VCaP (cell line): Measurements from ENCODE around the gene SMIM41.

Experiments
- H3K27ac ChIP-seq: fragments of 450-650 bp; 2 replicates; pipeline ENCODE4 v1.5.1; 2017
- CTCF ChIP-seq: fragments of 450-650 bp; conservative IDR thresholded peaks from 2 replicates; pipeline ENCODE4 v1.5.1; 2017; ENCODE audit warnings: mild to moderate bottlenecking, moderate library complexity

The SMIM41 gene

GRCh38 chr12:52079576-52080402, at the start of gene SMIM41:
SMIM41 (plus strand) TSS chr12:52079704; CDS start chr12:52079780, 76 bp downstream.
- no peak for TF ChIP-seq CTCF
- H3K27ac ChIP-seq = no peak within 1 kb of the TSS

GRCh38 chr12:52032446-52032803, 47.1 kb upstream of the SMIM41 start:
- TF ChIP-seq CTCF = no peak

GRCh38 chr12:52032804-52033445, 46.6 kb upstream of the SMIM41 start:
- peak overlapping the region; percentile 93 for H3K27ac ChIP-seq
- TF ChIP-seq CTCF = no peak

More at GRCh38 chr12:52032446-52032803, 47.1 kb upstream of the SMIM41 start:
- peak overlapping the region; percentile 93 for H3K27ac ChIP-seq

GRCh38 chr12:52033446-52034140, 45.9 kb upstream of the SMIM41 start:
- TF ChIP-seq CTCF = no peak
- H3K27ac ChIP-seq = peak overlapping the region; percentile 93

- TF ChIP-seq CTCF = no peak
- no peak overlapping the region for H3K27ac ChIP-seq
Observed at GRCh38 chr12:52035190-52035589, 44.3 kb upstream of the SMIM41 start.

GRCh38 chr12:52035926-52036325, 43.6 kb upstream of the SMIM41 start:
- peak overlapping the region; percentile 90 for H3K27ac ChIP-seq

More at GRCh38 chr12:52035926-52036325, 43.6 kb upstream of the SMIM41 start:
- TF ChIP-seq CTCF = no peak
